ENCODE results near the gene THBS1.

THBS1 gene

GRCh38 chr15:39589193-39589814, 8.4 kb downstream of the THBS1 start:
- H3K27me3 ChIP-seq: peaks cover 15% of the 10 kb centered on the region
- H3K27ac ChIP-seq: no peak overlapping the region
- no peaks in the 10 kb centered on the region for H3K36me3 ChIP-seq
- H3K4me3 ChIP-seq (ENCODE audit: low read depth in 1 of 2, low read length in 1 of 2): no peak overlapping the region
- no peaks in the 10 kb centered on the region for H3K9me3 ChIP-seq
- no peak for TF ChIP-seq CTCF (IDR thresholded peaks at IDR 0.05)
- no peaks in the 10 kb centered on the region for H3K4me1 ChIP-seq (ENCODE audit: control insufficient read depth in 1 of 2, insufficient read depth in 1 of 2, low read depth in 1 of 2, low read length in 1 of 2)

- Histone ChIP-seq H3K4me3 (ENCODE audit: low read depth in 1 of 2, low read length in 1 of 2) (no peak overlapping the region), H3K27ac (no peak overlapping the region), H3K27me3 (peaks cover 9% of the 10 kb centered on the region), H3K36me3 (no peaks in the 10 kb centered on the region), H3K4me1 (ENCODE audit: control insufficient read depth in 1 of 2, insufficient read depth in 1 of 2, low read depth in 1 of 2, low read length in 1 of 2) (no peaks in the 10 kb centered on the region), H3K9me3 (no peaks in the 10 kb centered on the region)
- TF ChIP-seq CTCF (IDR thresholded peaks at IDR 0.05): no peak
Observed at GRCh38 chr15:39589815-39590644, 9.2 kb downstream of the THBS1 start.

- Histone ChIP-seq H3K27ac (no peak overlapping the region), H3K36me3 (no peaks in the 10 kb centered on the region)
Observed at GRCh38 chr15:39591141-39591895, 10.4 kb downstream of the THBS1 start.

GRCh38 chr15:39591896-39592315, 11.0 kb downstream of the THBS1 start:
- no peaks in the 10 kb centered on the region for H3K27me3 ChIP-seq
- no peaks in the 10 kb centered on the region for H3K4me1 ChIP-seq (ENCODE audit: control insufficient read depth in 1 of 2, insufficient read depth in 1 of 2, low read depth in 1 of 2, low read length in 1 of 2)
- H3K9me3 ChIP-seq: no peaks in the 10 kb centered on the region
- no peak overlapping the region for H3K4me3 ChIP-seq (ENCODE audit: low read depth in 1 of 2, low read length in 1 of 2)
- H3K36me3 ChIP-seq: no peaks in the 10 kb centered on the region
- H3K27ac ChIP-seq: no peak overlapping the region
- TF ChIP-seq CTCF (IDR thresholded peaks at IDR 0.05): no peak

More at GRCh38 chr15:39591141-39591895, 10.4 kb downstream of the THBS1 start:
- H3K4me1 ChIP-seq (ENCODE audit: control insufficient read depth in 1 of 2, insufficient read depth in 1 of 2, low read depth in 1 of 2, low read length in 1 of 2): no peaks in the 10 kb centered on the region
- H3K9me3 ChIP-seq: no peaks in the 10 kb centered on the region
- H3K27me3 ChIP-seq: no peaks in the 10 kb centered on the region
- TF ChIP-seq CTCF (IDR thresholded peaks at IDR 0.05): no peak
- H3K4me3 ChIP-seq (ENCODE audit: low read depth in 1 of 2, low read length in 1 of 2): no peak overlapping the region

- Histone ChIP-seq H3K9me3 (no peaks in the 10 kb centered on the region), H3K27ac (no peak overlapping the region), H3K4me3 (ENCODE audit: low read depth in 1 of 2, low read length in 1 of 2) (no peak overlapping the region), H3K27me3 (no peaks in the 10 kb centered on the region), H3K4me1 (ENCODE audit: control insufficient read depth in 1 of 2, insufficient read depth in 1 of 2, low read depth in 1 of 2, low read length in 1 of 2) (no peaks in the 10 kb centered on the region), H3K36me3 (no peaks in the 10 kb centered on the region)
- TF ChIP-seq CTCF (IDR thresholded peaks at IDR 0.05): no peak
Observed at GRCh38 chr15:39592500-39592899, 11.6 kb downstream of the THBS1 start.
